ENCODE measurements around the gene EMX1.

DNA sequence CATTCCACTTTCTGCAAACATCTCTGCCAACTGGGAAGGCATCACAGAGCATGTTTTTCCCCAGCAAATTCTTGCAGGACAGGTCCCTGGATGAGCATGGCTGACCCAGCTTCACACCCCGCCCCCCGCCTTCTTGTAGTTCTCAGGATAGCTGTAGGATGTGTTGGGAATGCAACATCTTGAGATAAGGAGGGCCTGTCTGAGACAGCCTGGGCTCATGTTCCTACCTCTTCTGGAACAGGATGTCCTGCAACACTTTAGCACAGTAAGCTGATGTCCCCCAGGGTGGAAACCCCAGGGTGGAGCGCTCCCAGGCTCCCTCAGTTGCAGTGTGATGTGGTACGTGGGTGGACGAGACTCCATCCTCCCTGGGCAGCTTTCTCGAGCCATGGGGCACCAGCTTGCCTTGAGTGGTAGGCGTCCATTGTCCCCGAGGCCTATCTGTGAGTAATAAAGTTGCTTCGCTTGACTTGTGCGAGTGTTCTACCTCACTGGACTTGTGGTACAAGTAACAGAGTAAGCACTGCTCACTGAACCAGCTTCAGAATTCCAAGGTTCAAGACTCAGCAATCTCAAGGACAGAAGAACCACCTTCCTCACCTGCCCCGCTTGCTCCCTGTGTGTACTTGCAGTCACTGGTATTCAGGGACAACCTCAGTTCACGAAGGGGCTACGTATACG is 48.6 kb downstream of the EMX1 start:
- TF ChIP-seq EZH2 (IDR thresholded peaks at IDR 0.05), result no peak
- TF ChIP-seq, protein P1, sequence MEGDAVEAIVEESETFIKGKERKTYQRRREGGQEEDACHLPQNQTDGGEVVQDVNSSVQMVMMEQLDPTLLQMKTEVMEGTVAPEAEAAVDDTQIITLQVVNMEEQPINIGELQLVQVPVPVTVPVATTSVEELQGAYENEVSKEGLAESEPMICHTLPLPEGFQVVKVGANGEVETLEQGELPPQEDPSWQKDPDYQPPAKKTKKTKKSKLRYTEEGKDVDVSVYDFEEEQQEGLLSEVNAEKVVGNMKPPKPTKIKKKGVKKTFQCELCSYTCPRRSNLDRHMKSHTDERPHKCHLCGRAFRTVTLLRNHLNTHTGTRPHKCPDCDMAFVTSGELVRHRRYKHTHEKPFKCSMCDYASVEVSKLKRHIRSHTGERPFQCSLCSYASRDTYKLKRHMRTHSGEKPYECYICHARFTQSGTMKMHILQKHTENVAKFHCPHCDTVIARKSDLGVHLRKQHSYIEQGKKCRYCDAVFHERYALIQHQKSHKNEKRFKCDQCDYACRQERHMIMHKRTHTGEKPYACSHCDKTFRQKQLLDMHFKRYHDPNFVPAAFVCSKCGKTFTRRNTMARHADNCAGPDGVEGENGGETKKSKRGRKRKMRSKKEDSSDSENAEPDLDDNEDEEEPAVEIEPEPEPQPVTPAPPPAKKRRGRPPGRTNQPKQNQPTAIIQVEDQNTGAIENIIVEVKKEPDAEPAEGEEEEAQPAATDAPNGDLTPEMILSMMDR (IDR thresholded peaks at IDR 0.05), result no peak
